IPS-18a (cell line): Measurements from ENCODE around the gene PRAC2.
A peak's percentile ranks its signal among the peaks of the same experiment; 100 is the strongest.
"Not testable (repeated sequence)": the region's sequence is repeated elsewhere in the genome, so short reads cannot be mapped to it uniquely, and the experiment has no call there.

Source experiments
- H3K27ac ChIP-seq: one replicate; pipeline ENCODE4 v1.5.1; 2013; ENCODE audit warnings: low read length
- H3K27me3 ChIP-seq: one replicate; pipeline ENCODE4 v1.6.1; 2013; ENCODE audit warnings: mild to moderate bottlenecking, low read length; ENCODE audit not compliant: control insufficient read depth, insufficient read depth
- H3K36me3 ChIP-seq: one replicate; pipeline ENCODE4 v1.6.1; 2013; ENCODE audit warnings: low read depth, low read length; ENCODE audit not compliant: control insufficient read depth
- H3K4me1 ChIP-seq: one replicate; pipeline ENCODE4 v1.6.1; 2013; ENCODE audit warnings: low read depth, low read length; ENCODE audit not compliant: control insufficient read depth
- H3K4me3 ChIP-seq: one replicate; pipeline ENCODE4 v1.5.1; 2013; ENCODE audit warnings: low read length
- H3K9ac ChIP-seq: one replicate; pipeline ENCODE4 v1.6.1; 2013; ENCODE audit warnings: mild to moderate bottlenecking, low read length, moderate library complexity
- H3K9me3 ChIP-seq: one replicate; pipeline ENCODE4 v1.6.1; 2013; ENCODE audit warnings: low read depth, low read length; ENCODE audit not compliant: control insufficient read depth

The PRAC2 gene

GRCh38 chr17:48711128-48711527, 11.9 kb upstream of the PRAC2 start:
- H3K9ac ChIP-seq: no peak overlapping the region
- peaks cover 91% of the 10 kb centered on the region for H3K27me3 ChIP-seq
- H3K9me3 ChIP-seq: no peaks in the 10 kb centered on the region
- H3K27ac ChIP-seq: no peak overlapping the region
- H3K36me3 ChIP-seq: no peaks in the 10 kb centered on the region
- H3K4me1 ChIP-seq: no peaks in the 10 kb centered on the region
- H3K4me3 ChIP-seq: no peak overlapping the region

- H3K4me1 ChIP-seq: peaks cover 18% of the 10 kb centered on the region
- no peaks in the 10 kb centered on the region for H3K9me3 ChIP-seq
- H3K36me3 ChIP-seq: no peaks in the 10 kb centered on the region
- H3K27ac ChIP-seq: no peak overlapping the region
- no peak overlapping the region for H3K4me3 ChIP-seq
- peaks cover 97% of the 10 kb centered on the region for H3K27me3 ChIP-seq
- no peak overlapping the region for H3K9ac ChIP-seq
Measured at GRCh38 chr17:48715496-48716399, 7.2 kb upstream of the PRAC2 start.

GRCh38 chr17:48716549-48716948, 6.4 kb upstream of the PRAC2 start:
- not testable (repeated sequence) for H3K4me3 ChIP-seq, H3K36me3 ChIP-seq, H3K9ac ChIP-seq, H3K27ac ChIP-seq, H3K9me3 ChIP-seq
- H3K27me3 ChIP-seq: peaks cover 98% of the 10 kb centered on the region
- peaks cover 18% of the 10 kb centered on the region for H3K4me1 ChIP-seq

- Histone ChIP-seq H3K4me3 (no peak overlapping the region), H3K36me3 (no peaks in the 10 kb centered on the region), H3K27ac (no peak overlapping the region), H3K9ac (no peak overlapping the region), H3K4me1 (peaks cover 21% of the 10 kb centered on the region), H3K27me3 (peaks cover 100% of the 10 kb centered on the region), H3K9me3 (no peaks in the 10 kb centered on the region)
Measured at GRCh38 chr17:48717367-48718226, 5.4 kb upstream of the PRAC2 start.

GRCh38 chr17:48718227-48718760, 4.7 kb upstream of the PRAC2 start:
- Histone ChIP-seq H3K4me1 (peaks cover 23% of the 10 kb centered on the region), H3K9ac (no peak overlapping the region), H3K9me3 (no peaks in the 10 kb centered on the region), H3K27ac (no peak overlapping the region), H3K4me3 (peak overlapping the region; percentile 40), H3K36me3 (no peaks in the 10 kb centered on the region), H3K27me3 (peaks cover 100% of the 10 kb centered on the region)

- H3K9ac ChIP-seq: no peak overlapping the region
- no peaks in the 10 kb centered on the region for H3K36me3 ChIP-seq
- H3K27me3 ChIP-seq: peaks cover 100% of the 10 kb centered on the region
- peaks cover 27% of the 10 kb centered on the region for H3K4me1 ChIP-seq
- H3K4me3 ChIP-seq: peak overlapping the region; percentile 40
- H3K9me3 ChIP-seq: no peaks in the 10 kb centered on the region
- H3K27ac ChIP-seq: no peak overlapping the region
Measured at GRCh38 chr17:48718761-48719641, 4.0 kb upstream of the PRAC2 start.

- Histone ChIP-seq H3K27ac (no peak overlapping the region), H3K4me1 (peaks cover 28% of the 10 kb centered on the region), H3K9me3 (no peaks in the 10 kb centered on the region), H3K4me3 (peak overlapping the region; percentile 40), H3K27me3 (peaks cover 100% of the 10 kb centered on the region), H3K36me3 (no peaks in the 10 kb centered on the region), H3K9ac (no peak overlapping the region)
Measured at GRCh38 chr17:48719642-48720265, 3.2 kb upstream of the PRAC2 start.

- no peaks in the 10 kb centered on the region for H3K9me3 ChIP-seq
- H3K9ac ChIP-seq: no peak overlapping the region
- peaks cover 100% of the 10 kb centered on the region for H3K27me3 ChIP-seq
- H3K4me1 ChIP-seq: peaks cover 28% of the 10 kb centered on the region
- no peak overlapping the region for H3K27ac ChIP-seq
- H3K36me3 ChIP-seq: no peaks in the 10 kb centered on the region
- no peak overlapping the region for H3K4me3 ChIP-seq
Measured at GRCh38 chr17:48720266-48721008, 2.5 kb upstream of the PRAC2 start.

- Histone ChIP-seq H3K9me3 (no peaks in the 10 kb centered on the region), H3K27me3 (peaks cover 100% of the 10 kb centered on the region), H3K36me3 (no peaks in the 10 kb centered on the region), H3K9ac (no peak overlapping the region), H3K4me3 (no peak overlapping the region), H3K27ac (no peak overlapping the region), H3K4me1 (peaks cover 28% of the 10 kb centered on the region)
Measured at GRCh38 chr17:48721009-48721402, 2.0 kb upstream of the PRAC2 start.

- no peaks in the 10 kb centered on the region for H3K9me3 ChIP-seq
- H3K4me3 ChIP-seq: no peak within 1 kb of the TSS
- peaks cover 28% of the 10 kb centered on the region for H3K4me1 ChIP-seq
- no peaks in the 10 kb centered on the region for H3K36me3 ChIP-seq
- no peak within 1 kb of the TSS for H3K9ac ChIP-seq
- H3K27ac ChIP-seq: no peak within 1 kb of the TSS
- peaks cover 100% of the 10 kb centered on the region for H3K27me3 ChIP-seq
Measured at GRCh38 chr17:48722201-48722907, 631 bp upstream of the PRAC2 start, which contains the start of gene PRAC1. TSS of gene PRAC1 (minus strand) at chr17:48722518. CDS start at chr17:48722392, 126 bp downstream.
